NCI-H146 (cell line): ENCODE results near the gene SLC30A7.
"Not testable (repeated sequence)": the region's sequence is repeated elsewhere in the genome, so short reads cannot be mapped to it uniquely, and the experiment has no call there.

Experiments
- DNase-seq: peaks from one replicate; lab custom pipeline; 2025; lab: John Stamatoyannopoulos, UW

SLC30A7 gene

DNA sequence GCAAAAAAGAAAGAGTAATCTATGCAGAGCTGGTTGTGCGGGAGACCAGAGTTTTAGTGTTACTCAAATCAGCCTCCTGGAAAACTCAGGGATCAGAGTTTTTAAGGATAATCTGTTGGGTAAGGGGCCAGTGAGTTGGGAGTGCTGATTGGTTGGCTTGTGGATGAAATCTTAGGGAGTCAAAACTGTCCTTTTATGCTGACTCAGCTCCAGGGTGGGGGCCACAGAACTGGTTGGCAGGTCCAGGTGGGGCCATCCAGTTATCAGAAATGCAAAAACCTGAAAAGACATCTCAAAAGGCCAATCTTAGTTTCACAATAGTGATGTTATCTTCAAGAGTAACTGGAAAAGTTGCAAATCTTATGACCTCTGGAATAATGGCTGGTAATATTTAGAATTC is 4.5 kb upstream of the SLC30A7 start:
- no peak for DNase-seq

DNA sequence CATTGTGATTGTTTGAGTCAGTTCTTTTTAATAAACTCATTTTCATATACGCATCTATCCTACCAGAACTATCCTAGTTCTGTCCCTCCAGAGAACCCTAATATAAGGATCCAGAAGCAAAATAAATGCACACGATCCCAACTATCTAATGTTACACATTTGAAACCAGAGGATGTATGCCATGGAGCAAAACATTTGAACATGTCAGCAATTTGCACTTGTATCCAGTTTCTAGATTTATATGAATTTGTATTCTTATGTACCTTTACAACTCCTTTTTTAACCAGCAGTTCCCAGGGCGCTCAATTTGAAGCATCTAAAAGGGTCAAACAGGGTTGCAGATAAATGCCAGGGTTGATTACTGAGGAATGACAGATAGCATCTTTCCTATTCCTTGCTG is 3.3 kb upstream of the SLC30A7 start:
- DNase-seq = no peak

GRCh38 chr1:100893718-100894117 is 2.2 kb upstream of the SLC30A7 start:
- no peak for DNase-seq

DNA sequence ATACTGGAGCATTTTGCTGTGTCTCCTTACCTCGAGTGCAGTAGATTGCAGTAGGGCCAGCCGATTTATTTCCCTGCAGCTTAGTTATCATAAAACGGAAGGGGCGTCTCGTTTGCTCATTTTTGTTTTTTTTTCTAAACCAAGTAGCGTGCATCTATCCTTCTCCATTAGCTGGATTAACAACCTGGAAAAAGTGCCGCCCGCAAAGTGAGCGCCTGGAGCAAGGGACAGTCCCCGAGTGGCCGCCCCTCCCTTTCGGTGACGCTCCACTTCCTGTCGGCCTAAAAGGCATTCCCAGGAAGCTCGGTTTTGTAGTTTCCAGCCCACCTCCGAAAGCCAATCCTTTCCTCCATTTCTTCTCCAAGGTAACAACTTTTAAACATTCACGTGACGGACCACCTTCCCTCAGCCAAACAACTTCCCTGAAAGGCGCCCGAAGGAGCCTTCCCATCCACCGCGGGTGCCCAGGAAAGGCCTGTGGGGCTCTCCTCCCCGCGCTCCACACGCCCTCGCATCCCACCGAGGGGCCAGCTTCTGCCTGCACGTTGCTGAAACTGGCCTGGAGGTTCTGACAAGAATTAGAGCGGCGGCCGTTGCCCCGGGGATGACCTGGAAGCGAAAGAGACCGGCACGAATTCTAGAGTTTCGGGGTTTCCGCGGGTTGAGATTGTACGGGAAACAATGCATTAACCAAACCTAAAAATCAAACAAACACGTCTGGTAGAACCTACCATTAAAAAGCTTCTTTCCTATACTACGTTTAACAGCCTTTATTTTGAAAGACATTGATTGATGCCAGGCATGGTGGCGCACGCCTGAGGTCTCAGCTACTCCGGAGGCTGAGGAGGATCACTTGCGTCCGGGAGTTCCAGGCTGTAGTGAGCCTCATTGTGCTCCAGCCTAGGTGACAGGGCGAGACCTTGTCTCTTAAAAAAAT is 1.0 kb upstream of the SLC30A7 start, which contains the start of gene EXTL2:
EXTL2 (minus strand) TSS at position 240 of the 937 bp plus-strand sequence. CDS start 6,085 bp downstream, outside the sequence.
- DNase-seq = peak; percentile 96

- peak; percentile 51 for DNase-seq
Measured at GRCh38 chr1:100896481-100896982, 642 bp downstream of the SLC30A7 start.

- no peak for DNase-seq
Measured at GRCh38 chr1:100902365-100902764, 6.5 kb downstream of the SLC30A7 start.

- DNase-seq = no peak
Measured at GRCh38 chr1:100903777-100904176, 7.9 kb downstream of the SLC30A7 start.

GRCh38 chr1:100904528-100904927 is 8.6 kb downstream of the SLC30A7 start:
- no peak for DNase-seq

DNA sequence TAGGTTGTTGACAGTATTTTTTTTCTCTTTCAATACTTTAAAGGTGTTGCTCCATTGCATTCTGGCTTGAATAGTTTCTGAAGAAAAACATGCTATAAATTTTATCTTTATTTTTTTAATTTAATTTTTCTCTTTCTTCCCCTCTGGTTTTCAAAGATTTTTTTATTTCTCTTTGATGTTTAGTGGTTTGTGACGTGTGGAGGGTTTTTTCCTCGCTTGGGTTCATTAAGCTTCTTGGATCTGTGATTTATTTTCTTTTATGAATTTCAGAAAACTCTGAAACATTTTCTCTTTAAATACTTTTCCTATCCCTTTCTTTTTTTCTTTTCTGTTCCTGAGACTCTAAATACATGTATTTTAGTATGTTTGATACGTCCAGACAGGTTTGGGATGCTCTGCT is 9.3 kb downstream of the SLC30A7 start:
- no peak for DNase-seq

DNA sequence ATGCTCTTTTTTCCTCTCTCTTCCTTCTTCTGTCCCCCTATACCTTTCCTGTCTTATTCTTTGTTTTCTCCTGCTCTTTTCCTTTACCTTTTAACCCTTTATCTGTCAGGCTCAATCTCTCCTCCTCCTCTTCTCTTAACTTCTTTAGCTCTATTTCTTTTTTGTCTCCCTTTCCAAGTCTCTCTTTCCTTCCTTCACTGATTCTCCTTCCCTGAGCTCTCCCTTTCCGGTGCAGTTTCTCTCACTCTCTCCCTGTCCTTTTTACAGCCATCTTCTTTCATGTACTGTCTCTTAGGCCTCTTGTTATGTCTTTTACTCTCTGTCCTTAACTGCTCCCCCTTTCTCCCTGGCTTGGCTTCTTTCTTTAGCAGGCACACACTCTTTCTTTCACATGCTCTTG is 12.0 kb downstream of the SLC30A7 start:
- no peak for DNase-seq

DNA sequence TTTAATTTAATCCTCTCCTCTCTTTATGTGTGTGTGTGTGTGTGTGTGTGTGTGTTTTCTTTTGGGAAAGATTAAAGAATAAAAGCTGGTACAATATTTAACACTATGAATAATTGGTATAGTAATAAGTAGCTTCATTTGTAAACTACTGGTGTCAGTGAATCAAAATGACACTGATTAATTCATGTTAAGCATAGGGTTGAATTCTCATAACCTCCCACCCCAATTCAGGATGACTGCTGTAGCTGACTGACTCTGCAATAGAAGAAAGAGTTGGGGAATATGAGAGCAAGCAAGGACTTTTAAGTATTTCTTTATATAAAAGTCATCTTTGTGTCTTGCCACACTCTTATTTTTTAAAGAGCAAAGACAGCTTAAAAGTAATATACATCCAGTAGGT is 13.1 kb downstream of the SLC30A7 start:
- no peak for DNase-seq

DNA sequence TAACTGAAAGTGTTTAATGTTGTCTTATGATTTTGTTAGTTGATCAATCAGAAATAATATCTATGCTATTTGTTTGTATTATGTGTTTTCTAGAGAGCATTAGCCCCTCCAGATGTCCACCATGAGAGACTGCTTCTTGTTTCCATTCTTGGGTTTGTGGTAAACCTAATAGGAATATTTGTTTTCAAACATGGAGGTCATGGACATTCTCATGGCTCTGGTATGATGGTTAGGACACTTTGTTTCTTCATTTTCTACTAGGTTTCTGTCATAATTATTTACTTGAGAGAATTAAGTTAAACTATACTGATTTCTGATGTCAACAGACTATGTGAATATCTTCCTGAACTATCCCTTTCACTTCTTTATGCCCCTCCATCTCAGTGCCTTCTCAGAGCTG is 16.1 kb downstream of the SLC30A7 start:
- DNase-seq = no peak

DNA sequence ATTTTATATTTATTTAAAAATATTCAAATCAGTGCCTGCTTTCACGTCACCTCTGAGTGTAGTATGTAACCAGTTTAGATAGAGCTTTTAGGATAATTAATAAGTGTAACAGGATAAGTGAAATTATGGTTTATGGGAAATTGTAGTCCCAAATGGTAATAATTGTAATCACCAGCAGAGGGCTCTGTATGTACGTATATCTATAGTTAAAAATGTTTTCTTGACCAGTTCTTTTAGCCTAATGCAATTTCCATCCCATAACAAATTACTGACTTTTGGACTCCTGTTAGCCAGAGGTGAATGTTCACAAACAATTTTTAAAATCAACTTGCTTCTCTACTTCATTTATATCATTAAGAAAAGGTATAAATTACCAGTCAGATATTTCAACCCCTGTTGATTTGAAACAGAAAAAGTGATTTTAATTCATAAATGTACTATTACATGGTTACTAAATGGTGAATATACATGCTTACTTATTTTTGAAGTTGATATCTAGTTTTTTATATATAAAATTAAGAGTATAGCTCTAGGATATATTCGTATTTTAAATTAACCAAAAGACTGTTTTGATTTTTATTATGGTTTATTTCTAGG is 25.3 kb downstream of the SLC30A7 start:
- peak; percentile 35 for DNase-seq

DNA sequence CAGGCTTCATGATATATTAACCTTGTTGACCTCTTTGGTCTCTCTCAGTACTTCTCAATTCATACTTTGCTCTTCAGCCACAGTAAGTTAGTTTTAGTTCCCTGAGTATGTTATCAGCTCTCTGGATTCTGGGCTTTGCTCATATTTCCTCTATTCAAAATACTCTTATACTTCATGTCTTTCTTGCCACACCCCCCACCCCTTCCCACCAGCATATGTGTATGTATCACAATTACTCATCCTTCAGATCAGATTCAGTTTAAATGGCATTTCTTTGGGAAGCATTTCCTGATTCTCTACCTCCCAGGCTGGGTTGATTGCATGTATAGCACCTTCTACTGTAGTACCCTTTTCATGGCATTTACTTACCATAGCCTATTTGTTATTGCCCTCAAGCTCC is 28.3 kb downstream of the SLC30A7 start:
- DNase-seq = no peak

- no peak for DNase-seq
Measured at GRCh38 chr1:100924991-100925390, 29.1 kb downstream of the SLC30A7 start.

- no peak for DNase-seq
Measured at GRCh38 chr1:100926240-100926639, 30.4 kb downstream of the SLC30A7 start.

GRCh38 chr1:100927276-100927675 is 31.4 kb downstream of the SLC30A7 start:
- DNase-seq = no peak

DNA sequence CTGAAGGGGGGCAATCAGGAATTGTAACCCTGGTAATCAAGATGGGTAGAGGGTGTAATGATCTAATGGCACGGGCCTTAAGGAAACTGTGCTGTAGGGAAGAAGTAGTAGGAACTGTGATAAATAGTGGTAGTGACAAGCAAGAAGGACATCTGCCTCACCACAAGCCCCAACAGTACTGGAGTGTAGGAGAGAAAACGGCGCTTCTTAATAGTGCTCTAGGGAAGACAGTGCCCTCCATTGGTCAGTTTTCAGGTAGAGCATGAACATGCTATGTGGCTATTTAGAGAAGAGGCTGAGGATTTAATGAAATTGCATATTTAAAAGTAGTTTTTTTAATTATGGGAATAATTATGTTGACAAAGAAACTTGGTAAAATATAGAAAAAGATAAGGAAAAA is 32.2 kb downstream of the SLC30A7 start:
- DNase-seq = peak; percentile 3

GRCh38 chr1:100930494-100930893 is 34.6 kb downstream of the SLC30A7 start:
- DNase-seq = no peak

GRCh38 chr1:100931716-100932115 is 35.8 kb downstream of the SLC30A7 start:
- no peak for DNase-seq

GRCh38 chr1:100933555-100933954 is 37.7 kb downstream of the SLC30A7 start:
- DNase-seq = not testable (repeated sequence)

DNA sequence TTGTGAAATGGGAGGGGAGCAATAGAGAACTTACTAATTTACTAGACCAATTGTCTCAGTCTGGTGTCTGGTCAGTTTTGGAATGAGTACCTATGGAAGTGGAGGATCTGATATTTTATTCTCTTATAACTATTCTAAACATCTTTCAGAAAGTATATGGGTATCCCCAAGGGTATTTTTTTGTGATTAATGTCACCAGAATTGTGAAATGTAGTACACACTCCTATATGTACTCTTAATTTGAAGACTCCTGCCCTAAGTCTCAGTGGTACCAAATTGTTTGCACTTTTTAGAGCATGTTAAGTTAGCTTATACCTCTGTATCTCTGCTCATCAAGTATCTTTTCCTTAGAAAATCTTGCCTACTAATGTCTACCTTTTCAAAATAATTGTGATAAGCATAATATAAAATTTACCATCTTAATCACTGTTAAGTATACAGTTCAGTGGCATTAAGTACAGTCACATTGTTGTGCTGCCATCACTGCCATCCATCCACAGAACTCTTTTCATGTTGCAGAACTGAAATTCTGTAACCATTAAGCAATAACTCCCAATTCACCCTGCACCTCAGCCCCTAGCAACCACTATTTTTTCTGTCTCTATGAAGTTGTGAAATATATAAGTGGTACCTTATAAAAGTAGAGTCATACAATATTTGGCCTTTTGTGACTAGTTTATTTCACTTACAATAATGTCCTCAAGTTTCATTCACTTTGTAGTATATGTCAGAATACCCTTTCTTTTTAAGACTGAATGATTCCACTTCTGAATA is 40.5 kb downstream of the SLC30A7 start:
- DNase-seq = no peak
